ENCODE measurements around the gene WDR1. TPM values are rescaled to one million over a fixed set of nuclear protein-coding genes. Genes with fewer than 3 reads are reported as not detected.

The WDR1 gene
- total RNA-seq, 1 experiment from 2014 or later, result 237 TPM

- no peaks in the 10 kb centered on the region for H3K27me3 ChIP-seq
- H3K4me3 ChIP-seq, result no peak overlapping the region
- H3K36me3 ChIP-seq, result no peaks in the 10 kb centered on the region
- DNase-seq, result no peak
- H3K9me3 ChIP-seq, result no peaks in the 10 kb centered on the region
Observed at GRCh38 chr4:10054571-10055041, 62.0 kb downstream of the WDR1 start.

GRCh38 chr4:10053635-10054453 is 62.8 kb downstream of the WDR1 start:
- H3K27me3 ChIP-seq, result no peaks in the 10 kb centered on the region
- no peaks in the 10 kb centered on the region for H3K9me3 ChIP-seq
- no peak overlapping the region for H3K4me3 ChIP-seq
- no peak for DNase-seq
- H3K36me3 ChIP-seq, result no peaks in the 10 kb centered on the region

DNA sequence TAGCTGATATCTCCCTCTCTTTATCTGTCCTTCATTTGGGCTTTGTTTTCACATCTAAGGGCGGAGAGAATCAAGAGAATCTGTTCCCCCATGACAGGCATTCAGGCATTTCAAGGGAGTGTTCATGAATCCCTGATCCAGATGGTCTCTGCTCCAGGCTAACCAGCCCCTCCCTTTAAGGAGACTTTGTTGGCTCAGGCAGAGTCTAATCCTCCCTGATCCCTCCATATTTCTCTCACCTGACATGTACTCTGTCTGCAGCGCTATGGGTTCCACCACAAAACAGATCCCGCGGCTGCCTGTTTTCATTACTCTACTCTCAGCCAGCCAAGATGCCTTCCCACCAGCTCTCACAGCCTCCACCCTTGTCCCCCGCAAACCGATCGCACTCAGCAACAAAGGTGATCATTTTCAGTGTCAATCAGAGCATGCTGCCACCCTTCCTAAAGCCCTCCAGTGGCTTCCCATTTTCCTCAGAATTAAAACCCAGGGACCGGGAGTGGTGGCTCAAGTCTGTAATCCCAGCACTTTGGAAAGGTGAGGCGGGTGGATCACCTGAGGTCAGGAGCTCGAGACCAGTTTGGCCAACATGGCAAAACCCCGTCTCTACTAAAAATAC is 65.0 kb downstream of the WDR1 start:
- DNase-seq, result no peak
- Histone ChIP-seq H3K27me3 (no peaks in the 10 kb centered on the region), H3K36me3 (no peaks in the 10 kb centered on the region), H3K4me3 (no peak overlapping the region), H3K9me3 (no peaks in the 10 kb centered on the region)

- Histone ChIP-seq H3K9me3 (no peaks in the 10 kb centered on the region), H3K4me3 (no peak overlapping the region), H3K27me3 (no peaks in the 10 kb centered on the region), H3K36me3 (no peaks in the 10 kb centered on the region)
- DNase-seq, result no peak
Observed at GRCh38 chr4:10050721-10051120, 65.9 kb downstream of the WDR1 start.

DNA sequence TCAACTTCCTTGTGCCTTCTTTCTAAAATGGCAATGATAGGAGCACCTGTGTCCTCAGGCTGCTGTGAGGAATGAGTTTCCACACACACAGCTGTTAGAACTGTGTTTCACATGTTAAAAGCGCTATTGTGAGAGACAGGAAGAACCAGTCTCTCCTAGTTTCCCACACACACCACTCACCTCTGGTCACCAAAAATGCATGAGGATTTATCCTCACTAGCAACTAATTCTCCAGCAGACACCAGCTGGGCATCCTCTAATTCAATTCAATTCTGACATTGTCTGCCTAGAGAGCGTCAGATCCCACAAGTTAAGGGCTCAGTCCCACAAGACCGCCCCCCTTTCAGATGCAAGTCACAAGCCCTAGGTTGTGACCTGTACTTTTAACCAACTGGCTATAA is 66.3 kb downstream of the WDR1 start:
- no peak for DNase-seq
- Histone ChIP-seq H3K27me3 (no peaks in the 10 kb centered on the region), H3K9me3 (no peaks in the 10 kb centered on the region), H3K36me3 (no peaks in the 10 kb centered on the region), H3K4me3 (no peak overlapping the region)

GRCh38 chr4:10048941-10049697 is 67.5 kb downstream of the WDR1 start:
- H3K9me3 ChIP-seq, result no peaks in the 10 kb centered on the region
- H3K36me3 ChIP-seq, result no peaks in the 10 kb centered on the region
- no peak for DNase-seq
- no peaks in the 10 kb centered on the region for H3K27me3 ChIP-seq
- H3K4me3 ChIP-seq, result no peak overlapping the region

- Histone ChIP-seq H3K27me3 (no peaks in the 10 kb centered on the region), H3K9me3 (no peaks in the 10 kb centered on the region), H3K4me3 (no peak overlapping the region), H3K36me3 (no peaks in the 10 kb centered on the region)
- no peak for DNase-seq
Observed at GRCh38 chr4:10047967-10048366, 68.6 kb downstream of the WDR1 start.

DNA sequence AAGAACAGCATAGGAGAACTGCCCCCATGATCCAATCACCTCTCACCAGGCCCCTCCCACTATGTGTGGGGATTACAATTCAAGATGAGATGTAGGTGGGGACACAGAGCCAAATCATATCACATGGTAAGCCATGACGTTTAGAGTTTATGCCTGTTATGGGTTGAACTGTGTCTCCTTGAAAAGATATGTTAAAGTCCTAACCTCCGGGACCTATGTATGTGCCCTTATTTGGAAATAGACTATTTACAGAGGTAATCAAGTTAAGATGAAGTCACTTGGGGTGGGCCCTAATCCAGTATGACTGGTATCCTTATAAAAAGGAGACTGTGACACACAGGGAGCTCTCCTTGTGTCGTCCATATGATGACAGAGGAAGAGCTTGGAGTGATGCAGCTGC is 70.1 kb downstream of the WDR1 start:
- no peaks in the 10 kb centered on the region for H3K36me3 ChIP-seq
- no peaks in the 10 kb centered on the region for H3K9me3 ChIP-seq
- no peak overlapping the region for H3K4me3 ChIP-seq
- DNase-seq, result no peak
- no peaks in the 10 kb centered on the region for H3K27me3 ChIP-seq

GRCh38 chr4:10045481-10045880 is 71.1 kb downstream of the WDR1 start:
- DNase-seq, result no peak
- Histone ChIP-seq H3K4me3 (no peak overlapping the region), H3K36me3 (no peaks in the 10 kb centered on the region), H3K27me3 (no peaks in the 10 kb centered on the region), H3K9me3 (no peaks in the 10 kb centered on the region)

DNA sequence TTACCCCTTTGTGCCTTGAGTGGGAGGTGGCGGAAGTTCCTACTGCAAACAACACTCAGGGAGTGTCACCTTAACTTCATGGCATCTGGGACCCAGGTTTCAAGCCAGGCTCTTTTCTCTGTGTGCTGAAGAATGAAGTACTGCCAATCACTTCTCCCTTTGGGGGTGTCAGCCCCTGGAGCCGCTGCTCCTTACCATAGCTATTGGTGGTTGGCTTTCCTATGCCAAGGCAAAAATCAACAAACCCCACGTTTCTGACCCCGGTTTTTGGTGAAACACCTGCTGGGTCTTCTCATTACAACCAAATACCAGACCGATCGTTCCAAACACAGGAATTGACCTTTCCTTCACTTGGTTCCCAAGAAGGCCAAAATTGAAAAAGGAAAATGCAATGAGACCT is 75.6 kb downstream of the WDR1 start:
- no peaks in the 10 kb centered on the region for H3K9me3 ChIP-seq
- DNase-seq, result no peak
- no peaks in the 10 kb centered on the region for H3K27me3 ChIP-seq
- H3K36me3 ChIP-seq, result no peaks in the 10 kb centered on the region
- no peak overlapping the region for H3K4me3 ChIP-seq

- no peak for DNase-seq
- Histone ChIP-seq H3K27me3 (no peaks in the 10 kb centered on the region), H3K36me3 (no peaks in the 10 kb centered on the region), H3K4me3 (no peak overlapping the region), H3K9me3 (no peaks in the 10 kb centered on the region)
Observed at GRCh38 chr4:10040049-10040892, 76.3 kb downstream of the WDR1 start.

- Histone ChIP-seq H3K4me3 (no peak overlapping the region), H3K9me3 (no peaks in the 10 kb centered on the region), H3K36me3 (no peaks in the 10 kb centered on the region), H3K27me3 (no peaks in the 10 kb centered on the region)
- no peak for DNase-seq
Observed at GRCh38 chr4:10036807-10037342, 79.7 kb downstream of the WDR1 start.

DNA sequence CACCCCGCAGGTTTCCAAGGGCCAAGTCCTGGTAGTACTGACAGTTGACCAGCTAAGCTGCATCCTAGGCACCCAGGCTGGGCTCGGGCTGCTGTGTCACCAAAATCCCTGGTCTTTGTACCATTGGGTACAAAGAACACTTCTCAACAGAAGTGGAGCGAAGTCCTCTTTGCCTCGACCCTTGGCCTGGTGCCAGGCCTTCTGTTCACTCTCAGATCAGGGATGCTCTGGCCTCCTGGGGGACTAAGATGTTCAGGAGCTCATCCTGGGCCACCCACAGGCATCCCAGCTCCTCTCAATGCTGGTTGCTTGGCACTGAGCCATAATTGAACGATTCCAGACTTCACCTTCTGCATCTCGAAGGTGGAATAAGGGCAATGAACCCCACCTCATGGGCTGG is 81.5 kb downstream of the WDR1 start:
- Histone ChIP-seq H3K36me3 (no peaks in the 10 kb centered on the region), H3K27me3 (no peaks in the 10 kb centered on the region), H3K4me3 (no peak overlapping the region), H3K9me3 (no peaks in the 10 kb centered on the region)
- DNase-seq, result no peak

GRCh38 chr4:10034612-10035104 is 81.9 kb downstream of the WDR1 start:
- Histone ChIP-seq H3K27me3 (no peaks in the 10 kb centered on the region), H3K4me3 (no peak overlapping the region)

DNA sequence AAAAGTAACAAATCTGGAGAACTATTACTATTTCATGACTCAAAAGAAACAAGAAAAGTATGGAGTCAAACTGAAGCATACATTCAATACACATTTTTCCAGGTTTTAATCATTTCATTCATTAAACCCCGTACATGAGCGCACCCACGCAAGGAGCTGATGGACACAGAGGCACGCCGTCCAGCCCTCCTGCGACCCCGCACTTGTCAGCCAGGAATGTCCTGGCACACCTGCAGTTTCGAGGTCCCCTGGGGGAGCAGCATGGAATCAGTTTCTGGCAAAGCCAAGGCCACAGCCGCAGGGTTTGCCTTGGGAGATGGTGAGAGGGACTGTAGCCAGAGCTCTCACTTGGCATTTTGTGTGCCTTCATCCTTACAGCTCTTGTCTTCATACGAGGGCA is 82.5 kb downstream of the WDR1 start:
- no peaks in the 10 kb centered on the region for H3K36me3 ChIP-seq
- no peak overlapping the region for H3K4me3 ChIP-seq
- H3K9me3 ChIP-seq, result no peaks in the 10 kb centered on the region
- H3K27me3 ChIP-seq, result no peaks in the 10 kb centered on the region
- DNase-seq, result no peak

More at GRCh38 chr4:10034612-10035104, 81.9 kb downstream of the WDR1 start:
- Histone ChIP-seq H3K36me3 (no peaks in the 10 kb centered on the region), H3K9me3 (no peaks in the 10 kb centered on the region)
- no peak for DNase-seq

DNA sequence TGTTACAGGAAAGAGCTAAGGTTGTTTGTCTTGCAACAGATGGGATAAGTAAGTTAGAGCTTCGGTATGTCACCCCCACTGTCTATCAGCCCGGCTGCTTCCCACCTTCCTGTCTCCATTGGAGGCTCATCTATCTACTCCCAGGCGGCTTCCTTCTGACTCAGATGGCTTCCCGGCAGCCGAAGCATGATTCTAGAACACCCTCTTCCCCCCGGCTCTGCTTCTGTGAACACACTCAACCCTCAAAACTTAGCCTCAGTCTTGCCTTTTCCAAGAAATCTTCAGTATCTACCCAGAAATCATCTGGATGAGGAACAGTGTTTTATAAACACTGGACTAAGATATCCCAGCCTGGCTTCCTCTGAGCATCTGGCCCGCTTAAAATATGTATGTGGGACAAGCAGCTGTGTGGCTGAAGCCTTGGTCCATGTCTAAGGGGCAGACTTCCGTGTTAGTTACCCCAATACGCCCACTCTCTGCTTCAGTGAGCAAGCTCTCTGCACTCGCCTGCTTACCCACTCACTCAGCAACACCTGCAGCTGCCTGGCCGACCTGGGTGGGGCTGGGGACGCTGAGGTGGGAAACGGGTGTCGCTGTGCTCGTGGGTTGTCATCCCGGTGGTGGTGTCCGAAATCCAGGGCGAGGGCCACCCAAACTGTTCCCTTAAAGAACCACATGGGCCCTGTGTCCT is 83.3 kb downstream of the WDR1 start:
- peak; percentile 6 for DNase-seq
- no peaks in the 10 kb centered on the region for H3K27me3 ChIP-seq
- no peak overlapping the region for H3K4me3 ChIP-seq
- H3K9me3 ChIP-seq, result no peaks in the 10 kb centered on the region
- no peaks in the 10 kb centered on the region for H3K36me3 ChIP-seq

All from MG63 (cell line).